Large intestine (tissue), 3 donors: ENCODE data around the gene UBE2L5. TPM values are rescaled to one million over a fixed set of nuclear protein-coding genes. Genes with fewer than 3 reads are reported as not detected.

Experiments used
- DNase-seq, 2 donors: peaks; one replicate each; pipeline versions ENCODE4 v3.0.0 to v3.0.0-alpha.2; 2013
- H3K27ac ChIP-seq: one replicate; pipeline ENCODE4 v1.5.1; 2013; ENCODE audit warnings: low read length
- H3K27me3 ChIP-seq: 2 replicates; pipeline ENCODE4 v1.6.1; 2013; ENCODE audit warnings: low read length; ENCODE audit not compliant: control insufficient read depth, insufficient read depth
- H3K36me3 ChIP-seq: 2 replicates; pipeline ENCODE4 v1.6.1; 2013; ENCODE audit warnings: low read length; ENCODE audit not compliant: control insufficient read depth, insufficient read depth
- H3K4me1 ChIP-seq: one replicate; pipeline ENCODE4 v1.6.1; 2013; ENCODE audit warnings: low read length; ENCODE audit not compliant: control insufficient read depth, insufficient read depth
- H3K4me3 ChIP-seq: one replicate; pipeline ENCODE4 v1.5.1; 2013; ENCODE audit warnings: low read length
- H3K9me3 ChIP-seq: one replicate; pipeline ENCODE4 v1.6.1; 2013; ENCODE audit warnings: mild to moderate bottlenecking, low read depth, low read length, moderate library complexity; ENCODE audit not compliant: control insufficient read depth
- WGBS: methylation state at CpG from one replicate; pipeline ENCODE4 v1.1.5; 2013; ENCODE audit warnings: low lambda C conversion rate; ENCODE audit not compliant: insufficient coverage; 5-methylcytosine and 5-hydroxymethylcytosine counted together
- polyA plus RNA-seq: library from polyadenylated mRNA; unstranded; fragments of 120-200 nt; gene quantifications from one replicate; pipeline ENCODE4 v1.2.1, GENCODE V29; 2013

The UBE2L5 gene
- polyA plus RNA-seq, 1 donor = 0.31 TPM

- WGBS = 88% methylated on average over 2 of the region's 4 CpGs
- DNase-seq = no peak
- Histone ChIP-seq H3K27me3 (no peaks in the 10 kb centered on the region), H3K27ac (no peak overlapping the region), H3K4me1 (peaks cover 7% of the 10 kb centered on the region), H3K9me3 (no peaks in the 10 kb centered on the region), H3K36me3 (no peaks in the 10 kb centered on the region), H3K4me3 (no peak overlapping the region)
These were observed 55.3 kb downstream of the UBE2L5 start for GRCh38 chr13:30477346-30478195.

Other genes starting within 250 kb of the UBE2L5 start
- gene KATNAL1, start 114.9 kb upstream of the UBE2L5 start, polyA plus RNA-seq = 9.7 TPM
- 539 TPM for gene HMGB1, start 43.4 kb downstream of the UBE2L5 start, polyA plus RNA-seq
- gene USPL1, start 195.4 kb downstream of the UBE2L5 start, polyA plus RNA-seq = 24.0 TPM